Parathyroid adenoma (tissue), 2 donors: ENCODE measurements around the gene SUN5.
"Not testable (repeated sequence)": the region's sequence is repeated elsewhere in the genome, so short reads cannot be mapped to it uniquely, and the experiment has no call there.

ENCODE experiments used
- H2AFZ ChIP-seq: fragments of 300-600 bp; sonication (generic); one replicate; pipeline ENCODE4 v1.7.0; 2017; ENCODE audit warnings: antibody characterized with exemption, mild to moderate bottlenecking
- H3K27ac ChIP-seq: fragments of 300-600 bp; sonication (generic); one replicate; pipeline ENCODE4 v1.7.0; 2017
- H3K27me3 ChIP-seq: fragments of 300-600 bp; sonication (generic); one replicate; pipeline ENCODE4 v1.7.0; 2017; ENCODE audit warnings: low read length; ENCODE audit not compliant: control insufficient read depth, insufficient read depth
- H3K36me3 ChIP-seq: fragments of 300-600 bp; sonication (generic); one replicate; pipeline ENCODE4 v1.7.0; 2017; ENCODE audit warnings: low read length; ENCODE audit not compliant: control insufficient read depth, insufficient read depth
- H3K4me1 ChIP-seq: fragments of 300-600 bp; sonication (generic); one replicate; pipeline ENCODE4 v1.7.0; 2017; ENCODE audit warnings: control low read depth
- H3K4me2 ChIP-seq: fragments of 300-600 bp; sonication (generic); one replicate; pipeline ENCODE4 v1.7.0; 2017; ENCODE audit warnings: low read length
- H3K4me3 ChIP-seq: fragments of 300-600 bp; sonication (generic); one replicate; pipeline ENCODE4 v1.7.0; 2017; ENCODE audit warnings: low read depth, low read length
- H3K79me2 ChIP-seq: fragments of 300-600 bp; sonication (generic); one replicate; pipeline ENCODE4 v1.7.0; 2017; ENCODE audit warnings: control low read depth
- H3K9ac ChIP-seq: fragments of 300-600 bp; sonication (generic); one replicate; pipeline ENCODE4 v1.7.0; 2017; ENCODE audit warnings: mild to moderate bottlenecking
- H3K9me3 ChIP-seq: fragments of 300-600 bp; sonication (generic); one replicate; pipeline ENCODE4 v1.7.0; 2017; ENCODE audit warnings: low read length; ENCODE audit not compliant: control insufficient read depth
- CTCF ChIP-seq: fragments of 300-600 bp; sonication (generic); IDR thresholded peaks from one replicate; pipeline ENCODE4 v1.7.0; 2017; ENCODE audit warnings: antibody characterized with exemption, mild to moderate bottlenecking
- donor health status: primary hyperparathyroidism.

Gene SUN5

GRCh38 chr20:32960222-32960518 is 44.1 kb downstream of the SUN5 start:
- Histone ChIP-seq H3K9me3 (no peaks in the 10 kb centered on the region), H3K4me1 (no peaks in the 10 kb centered on the region), H3K79me2 (no peaks in the 10 kb centered on the region), H3K9ac (no peak overlapping the region), H3K4me2 (no peak overlapping the region), H3K27ac (no peak overlapping the region), H2AFZ (no peak overlapping the region), H3K4me3 (no peak overlapping the region), H3K27me3 (no peaks in the 10 kb centered on the region), H3K36me3 (no peaks in the 10 kb centered on the region)
- no peak for TF ChIP-seq CTCF

GRCh38 chr20:32959351-32960221 is 44.6 kb downstream of the SUN5 start:
- H3K4me3 ChIP-seq: no peak overlapping the region
- no peak for TF ChIP-seq CTCF
- no peaks in the 10 kb centered on the region for H3K27me3 ChIP-seq

GRCh38 chr20:32958574-32958973 is 45.7 kb downstream of the SUN5 start:
- Histone ChIP-seq H3K9me3 (no peaks in the 10 kb centered on the region), H2AFZ (no peak overlapping the region)
- TF ChIP-seq CTCF: no peak

More at GRCh38 chr20:32959351-32960221, 44.6 kb downstream of the SUN5 start:
- no peaks in the 10 kb centered on the region for H3K9me3 ChIP-seq
- no peaks in the 10 kb centered on the region for H3K79me2 ChIP-seq
- no peak overlapping the region for H3K4me2 ChIP-seq
- H3K36me3 ChIP-seq: no peaks in the 10 kb centered on the region
- H2AFZ ChIP-seq: no peak overlapping the region
- no peak overlapping the region for H3K9ac ChIP-seq
- H3K27ac ChIP-seq: no peak overlapping the region
- no peaks in the 10 kb centered on the region for H3K4me1 ChIP-seq

GRCh38 chr20:32957459-32957858 is 46.8 kb downstream of the SUN5 start:
- H3K79me2 ChIP-seq: no peaks in the 10 kb centered on the region
- no peak for TF ChIP-seq CTCF
- H2AFZ ChIP-seq: no peak overlapping the region
- H3K4me2 ChIP-seq: no peak overlapping the region
- H3K9ac ChIP-seq: no peak overlapping the region
- H3K27ac ChIP-seq: no peak overlapping the region
- H3K4me1 ChIP-seq: no peaks in the 10 kb centered on the region
- H3K36me3 ChIP-seq: no peaks in the 10 kb centered on the region
- H3K4me3 ChIP-seq: no peak overlapping the region
- H3K9me3 ChIP-seq: no peaks in the 10 kb centered on the region
- no peaks in the 10 kb centered on the region for H3K27me3 ChIP-seq

More at GRCh38 chr20:32958574-32958973, 45.7 kb downstream of the SUN5 start:
- Histone ChIP-seq H3K36me3 (no peaks in the 10 kb centered on the region), H3K4me3 (no peak overlapping the region), H3K9ac (no peak overlapping the region), H3K79me2 (no peaks in the 10 kb centered on the region), H3K4me1 (no peaks in the 10 kb centered on the region), H3K27ac (no peak overlapping the region), H3K4me2 (no peak overlapping the region), H3K27me3 (no peaks in the 10 kb centered on the region)

GRCh38 chr20:32950539-32950938 is 53.7 kb downstream of the SUN5 start:
- H3K27ac ChIP-seq, H3K27me3 ChIP-seq, H3K9ac ChIP-seq, H3K79me2 ChIP-seq, H3K4me2 ChIP-seq, H3K4me3 ChIP-seq, H3K4me1 ChIP-seq, H3K9me3 ChIP-seq, H3K36me3 ChIP-seq: not testable (repeated sequence)
- H2AFZ ChIP-seq: peak overlapping the region; percentile 40
